K562 (cell line): Measurements from ENCODE around the gene PTPN18. TPM values are rescaled to one million over a fixed set of nuclear protein-coding genes. Genes with fewer than 3 reads are reported as not detected.

Experiments used
- BDP1 ChIP-seq: IDR thresholded peaks from 3 replicates; pipeline ENCODE4 v1.6.1; 2011; ENCODE audit not compliant: insufficient read length, insufficient read depth
- CEBPB ChIP-seq: fragments of 450-650 bp; IDR thresholded peaks from 2 replicates; pipeline ENCODE4 v1.6.1; 2016; ENCODE audit warnings: missing genetic modification characterization, missing compliant biosample characterization
- CUX1 ChIP-seq: fragments of 200-800 bp; sonication (Bioruptor generic); IDR thresholded peaks from 2 replicates; pipeline ENCODE4 v1.6.1; 2016; ENCODE audit warnings: missing genetic modification characterization, missing compliant biosample characterization
- ETS1 ChIP-seq: conservative IDR thresholded peaks from 2 replicates; pipeline ENCODE4 v1.6.1; 2011; ENCODE audit warnings: low read depth, mild to moderate bottlenecking, low read length; ENCODE audit not compliant: control insufficient read depth
- MBD2 ChIP-seq: sonication (generic); IDR thresholded peaks from 2 replicates; pipeline ENCODE4 v1.6.1; 2016; ENCODE audit warnings: low read depth, borderline replicate concordance
- POLR2AphosphoS5 ChIP-seq: IDR thresholded peaks from 2 replicates; pipeline ENCODE4 v1.6.1; 2011; ENCODE audit warnings: mild to moderate bottlenecking, low read depth, low read length, moderate library complexity; ENCODE audit not compliant: control insufficient read depth, insufficient read depth
- PTTG1 ChIP-seq: fragments of 450-650 bp; IDR thresholded peaks from 2 replicates; pipeline ENCODE4 v1.6.1; 2016; ENCODE audit warnings: low read depth, mild to moderate bottlenecking, missing genetic modification characterization, missing compliant biosample characterization
- RBM14 ChIP-seq: fragments of 200-400 bp; formaldehyde crosslinking; IDR thresholded peaks from 2 replicates; pipeline ENCODE4 v1.6.1; 2018; ENCODE audit warnings: low read depth, mild to moderate bottlenecking, low read length, moderate library complexity, borderline replicate concordance; ENCODE audit not compliant: insufficient read depth
- ZNF75A ChIP-seq: fragments of 450-650 bp; formaldehyde crosslinking; IDR thresholded peaks from 2 replicates; pipeline ENCODE4 v1.4.0; 2020; ENCODE audit warnings: mild to moderate bottlenecking
- ZNF785 ChIP-seq: fragments of 250-450 bp; sonication (Bioruptor Pico); IDR thresholded peaks from 2 replicates; pipeline ENCODE4 v1.4.0; 2020; ENCODE audit warnings: mild to moderate bottlenecking
- polyA plus RNA-seq, 8 experiments: library from polyadenylated mRNA; depleted of rRNA in 4 of 8; stranded (reverse) in 5 of 8; unstranded in 3 of 8; fragments of >200 nt; fragmentation: Nextera tagmentation in 2 of 8; fragmentation: Illumina TruSeq in 1 of 8; extraction: Ambion mirVana in 2 of 8; extraction: Trizol in 1 of 8; gene quantifications; 2 replicates each; pipeline versions ENCODE4 v1.2.1 to v1.2.3, GENCODE V29; 2011 to 2014; ENCODE audit warnings: inconsistent platforms in 1 of 8, missing spikeins in 1 of 8
- total RNA-seq, 7 experiments: library from RNA; depleted of rRNA in 6 of 7; stranded (reverse); fragments of >200 nt in 6 of 7; fragmentation: Illumina TruSeq in 2 of 7; extraction: Trizol in 2 of 7; gene quantifications; 2 replicates each; pipeline versions ENCODE4 v1.2.1 to v1.2.3, GENCODE V29; 2011 to 2021; ENCODE audit warnings: low replicate concordance in 1 of 7
- TF ChIP-seq, protein P1 (sequence below), 2 experiments: IDR thresholded peaks; 2 replicates each; pipeline ENCODE4 v1.6.1; 2012; ENCODE audit warnings: improper control_type of control experiment in 2 of 2, low read depth in 2 of 2, low read length in 2 of 2, borderline replicate concordance in 1 of 2

Gene PTPN18
- total and polyA plus RNA-seq, 9 of the 15 experiments (the other 6 are each of a cell fraction or from before 2014, with no cell fraction given) = 11.6 to 90.7 (median 49.6) TPM

DNA sequence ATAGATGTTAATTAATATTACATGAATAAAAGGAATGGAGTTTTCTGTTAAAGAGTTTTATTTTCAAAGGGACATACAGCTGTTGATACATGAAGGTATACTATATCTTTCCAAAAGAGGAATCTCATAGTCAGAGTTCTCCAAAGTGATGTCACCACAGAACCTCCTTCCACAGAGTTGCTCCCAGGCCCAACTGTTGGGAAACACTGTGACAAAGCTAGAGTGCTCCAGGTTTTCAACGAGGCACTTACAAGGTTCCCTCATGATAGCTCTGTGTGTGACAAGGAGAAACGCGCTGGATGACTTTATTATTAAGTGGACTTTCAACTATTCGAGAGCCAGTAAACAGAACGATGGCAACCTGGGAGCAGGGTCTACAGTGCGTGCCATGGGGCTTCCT lies 33.5 kb downstream of the PTPN18 start (continued):
- TF ChIP-seq, protein P1, sequence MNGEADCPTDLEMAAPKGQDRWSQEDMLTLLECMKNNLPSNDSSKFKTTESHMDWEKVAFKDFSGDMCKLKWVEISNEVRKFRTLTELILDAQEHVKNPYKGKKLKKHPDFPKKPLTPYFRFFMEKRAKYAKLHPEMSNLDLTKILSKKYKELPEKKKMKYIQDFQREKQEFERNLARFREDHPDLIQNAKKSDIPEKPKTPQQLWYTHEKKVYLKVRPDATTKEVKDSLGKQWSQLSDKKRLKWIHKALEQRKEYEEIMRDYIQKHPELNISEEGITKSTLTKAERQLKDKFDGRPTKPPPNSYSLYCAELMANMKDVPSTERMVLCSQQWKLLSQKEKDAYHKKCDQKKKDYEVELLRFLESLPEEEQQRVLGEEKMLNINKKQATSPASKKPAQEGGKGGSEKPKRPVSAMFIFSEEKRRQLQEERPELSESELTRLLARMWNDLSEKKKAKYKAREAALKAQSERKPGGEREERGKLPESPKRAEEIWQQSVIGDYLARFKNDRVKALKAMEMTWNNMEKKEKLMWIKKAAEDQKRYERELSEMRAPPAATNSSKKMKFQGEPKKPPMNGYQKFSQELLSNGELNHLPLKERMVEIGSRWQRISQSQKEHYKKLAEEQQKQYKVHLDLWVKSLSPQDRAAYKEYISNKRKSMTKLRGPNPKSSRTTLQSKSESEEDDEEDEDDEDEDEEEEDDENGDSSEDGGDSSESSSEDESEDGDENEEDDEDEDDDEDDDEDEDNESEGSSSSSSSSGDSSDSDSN (IDR thresholded peaks at IDR 0.05; ENCODE audit: borderline replicate concordance in 1 of 2, low read depth in 2 of 2, low read length in 2 of 2) = no peak
- no peak for TF ChIP-seq CEBPB
- TF ChIP-seq POLR2AphosphoS5 = no peak
- TF ChIP-seq BDP1 = no peak
- TF ChIP-seq ZNF785 (CRISPR knock-in tag) = no peak
- no peak for TF ChIP-seq RBM14
- no peak for TF ChIP-seq ZNF75A (CRISPR knock-in tag)
- no peak for TF ChIP-seq MBD2
- TF ChIP-seq CUX1 (CRISPR knock-in tag) = no peak
- TF ChIP-seq PTTG1 (tag) = no peak
- TF ChIP-seq ETS1 = no peak
